ENCODE results near the gene ROR2. TPM values are rescaled to one million over a fixed set of nuclear protein-coding genes. Genes with fewer than 3 reads are reported as not detected.

ROR2 gene
- total and polyA plus RNA-seq, 2 experiments from 2014 or later = 8.1 to 18.8 TPM

DNA sequence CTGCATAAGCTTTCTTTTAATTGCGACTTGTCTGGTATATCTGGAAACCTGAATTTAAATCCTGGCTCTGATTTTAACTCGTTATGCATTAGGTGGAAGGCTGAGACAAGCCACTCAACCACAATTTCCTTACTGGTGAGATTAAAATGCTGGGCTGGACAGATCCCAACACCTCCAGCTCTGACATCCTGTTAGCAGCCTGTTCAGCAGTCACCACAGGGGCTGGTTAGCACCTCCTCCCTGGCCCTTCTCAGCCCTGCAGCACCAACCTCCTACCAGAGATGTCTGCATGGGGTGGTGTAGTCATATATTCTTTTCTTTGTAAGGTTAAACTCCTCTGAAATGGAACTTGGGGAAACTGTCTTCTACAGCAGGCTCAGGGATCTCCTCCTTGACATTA, 369.9 kb downstream of the ROR2 start:
- H3K27me3 Mint-ChIP-seq (ENCODE audit: insufficient read depth, low read depth, poor library complexity) = no peaks in the 10 kb centered on the region
- H3F3A ChIP-seq (replicated peaks; ENCODE audit: low read depth) = no peaks in the 10 kb centered on the region

More for the DNA sequence above, 369.9 kb downstream of the ROR2 start:
- no peak overlapping the region for H3K27ac Mint-ChIP-seq
- H3K9me3 Mint-ChIP-seq = no peaks in the 10 kb centered on the region
- no peak overlapping the region for H3K4me2 ChIP-seq
- no peak overlapping the region for H2AFZ ChIP-seq
- H4K20me1 ChIP-seq (replicated peaks; ENCODE audit: insufficient read depth) = no peaks in the 10 kb centered on the region
- H3K27me3 ChIP-seq (ENCODE audit: insufficient read depth) = no peaks in the 10 kb centered on the region
- H3K79me2 ChIP-seq (replicated peaks; ENCODE audit: insufficient read depth) = no peaks in the 10 kb centered on the region
- no peak overlapping the region for H3K27ac ChIP-seq (ENCODE audit: low read depth)
- peaks cover 27% of the 10 kb centered on the region; the same call in 2 of the 3 replicates for H3K4me1 Mint-ChIP-seq
- no peaks in the 10 kb centered on the region for H3K36me3 Mint-ChIP-seq (ENCODE audit: low read depth)
- peak; percentile 21 for DNase-seq (ENCODE audit: low spot score)
- H3K4me1 ChIP-seq (ENCODE audit: insufficient read depth) = peaks cover 3% of the 10 kb centered on the region; the same call in 1 of the 2 replicates
- H3K36me3 ChIP-seq (ENCODE audit: insufficient read depth) = no peaks in the 10 kb centered on the region
- H3K4me3 Mint-ChIP-seq = no peak overlapping the region
- no peaks in the 10 kb centered on the region for H3K9me2 ChIP-seq (ENCODE audit: insufficient read depth)
- ATAC-seq = peak; percentile 92
- no peak overlapping the region for H3K4me3 ChIP-seq
- TF ChIP-seq, protein P1, sequence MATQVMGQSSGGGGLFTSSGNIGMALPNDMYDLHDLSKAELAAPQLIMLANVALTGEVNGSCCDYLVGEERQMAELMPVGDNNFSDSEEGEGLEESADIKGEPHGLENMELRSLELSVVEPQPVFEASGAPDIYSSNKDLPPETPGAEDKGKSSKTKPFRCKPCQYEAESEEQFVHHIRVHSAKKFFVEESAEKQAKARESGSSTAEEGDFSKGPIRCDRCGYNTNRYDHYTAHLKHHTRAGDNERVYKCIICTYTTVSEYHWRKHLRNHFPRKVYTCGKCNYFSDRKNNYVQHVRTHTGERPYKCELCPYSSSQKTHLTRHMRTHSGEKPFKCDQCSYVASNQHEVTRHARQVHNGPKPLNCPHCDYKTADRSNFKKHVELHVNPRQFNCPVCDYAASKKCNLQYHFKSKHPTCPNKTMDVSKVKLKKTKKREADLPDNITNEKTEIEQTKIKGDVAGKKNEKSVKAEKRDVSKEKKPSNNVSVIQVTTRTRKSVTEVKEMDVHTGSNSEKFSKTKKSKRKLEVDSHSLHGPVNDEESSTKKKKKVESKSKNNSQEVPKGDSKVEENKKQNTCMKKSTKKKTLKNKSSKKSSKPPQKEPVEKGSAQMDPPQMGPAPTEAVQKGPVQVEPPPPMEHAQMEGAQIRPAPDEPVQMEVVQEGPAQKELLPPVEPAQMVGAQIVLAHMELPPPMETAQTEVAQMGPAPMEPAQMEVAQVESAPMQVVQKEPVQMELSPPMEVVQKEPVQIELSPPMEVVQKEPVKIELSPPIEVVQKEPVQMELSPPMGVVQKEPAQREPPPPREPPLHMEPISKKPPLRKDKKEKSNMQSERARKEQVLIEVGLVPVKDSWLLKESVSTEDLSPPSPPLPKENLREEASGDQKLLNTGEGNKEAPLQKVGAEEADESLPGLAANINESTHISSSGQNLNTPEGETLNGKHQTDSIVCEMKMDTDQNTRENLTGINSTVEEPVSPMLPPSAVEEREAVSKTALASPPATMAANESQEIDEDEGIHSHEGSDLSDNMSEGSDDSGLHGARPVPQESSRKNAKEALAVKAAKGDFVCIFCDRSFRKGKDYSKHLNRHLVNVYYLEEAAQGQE (IDR thresholded peaks at IDR 0.05; ENCODE audit: unreplicated experiment) = no peak
- TF ChIP-seq NANOG (IDR thresholded peaks at IDR 0.05; ENCODE audit: borderline replicate concordance) = no peak
- no peak for TF ChIP-seq ZNF331 (CRISPR knock-in tag; IDR thresholded peaks at IDR 0.05; ENCODE audit: low read depth)
- TF ChIP-seq, protein P2, sequence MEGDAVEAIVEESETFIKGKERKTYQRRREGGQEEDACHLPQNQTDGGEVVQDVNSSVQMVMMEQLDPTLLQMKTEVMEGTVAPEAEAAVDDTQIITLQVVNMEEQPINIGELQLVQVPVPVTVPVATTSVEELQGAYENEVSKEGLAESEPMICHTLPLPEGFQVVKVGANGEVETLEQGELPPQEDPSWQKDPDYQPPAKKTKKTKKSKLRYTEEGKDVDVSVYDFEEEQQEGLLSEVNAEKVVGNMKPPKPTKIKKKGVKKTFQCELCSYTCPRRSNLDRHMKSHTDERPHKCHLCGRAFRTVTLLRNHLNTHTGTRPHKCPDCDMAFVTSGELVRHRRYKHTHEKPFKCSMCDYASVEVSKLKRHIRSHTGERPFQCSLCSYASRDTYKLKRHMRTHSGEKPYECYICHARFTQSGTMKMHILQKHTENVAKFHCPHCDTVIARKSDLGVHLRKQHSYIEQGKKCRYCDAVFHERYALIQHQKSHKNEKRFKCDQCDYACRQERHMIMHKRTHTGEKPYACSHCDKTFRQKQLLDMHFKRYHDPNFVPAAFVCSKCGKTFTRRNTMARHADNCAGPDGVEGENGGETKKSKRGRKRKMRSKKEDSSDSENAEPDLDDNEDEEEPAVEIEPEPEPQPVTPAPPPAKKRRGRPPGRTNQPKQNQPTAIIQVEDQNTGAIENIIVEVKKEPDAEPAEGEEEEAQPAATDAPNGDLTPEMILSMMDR (conservative IDR thresholded peaks at IDR 0.05; ENCODE audit: low read depth in 2 of 2) = no peak
- no peak for TF ChIP-seq POLR2AphosphoS5 (IDR thresholded peaks at IDR 0.05; ENCODE audit: low read depth)
- no peak for TF ChIP-seq EZH2phosphoT487 (IDR thresholded peaks at IDR 0.05; ENCODE audit: unreplicated experiment)
- TF ChIP-seq, protein P3, sequence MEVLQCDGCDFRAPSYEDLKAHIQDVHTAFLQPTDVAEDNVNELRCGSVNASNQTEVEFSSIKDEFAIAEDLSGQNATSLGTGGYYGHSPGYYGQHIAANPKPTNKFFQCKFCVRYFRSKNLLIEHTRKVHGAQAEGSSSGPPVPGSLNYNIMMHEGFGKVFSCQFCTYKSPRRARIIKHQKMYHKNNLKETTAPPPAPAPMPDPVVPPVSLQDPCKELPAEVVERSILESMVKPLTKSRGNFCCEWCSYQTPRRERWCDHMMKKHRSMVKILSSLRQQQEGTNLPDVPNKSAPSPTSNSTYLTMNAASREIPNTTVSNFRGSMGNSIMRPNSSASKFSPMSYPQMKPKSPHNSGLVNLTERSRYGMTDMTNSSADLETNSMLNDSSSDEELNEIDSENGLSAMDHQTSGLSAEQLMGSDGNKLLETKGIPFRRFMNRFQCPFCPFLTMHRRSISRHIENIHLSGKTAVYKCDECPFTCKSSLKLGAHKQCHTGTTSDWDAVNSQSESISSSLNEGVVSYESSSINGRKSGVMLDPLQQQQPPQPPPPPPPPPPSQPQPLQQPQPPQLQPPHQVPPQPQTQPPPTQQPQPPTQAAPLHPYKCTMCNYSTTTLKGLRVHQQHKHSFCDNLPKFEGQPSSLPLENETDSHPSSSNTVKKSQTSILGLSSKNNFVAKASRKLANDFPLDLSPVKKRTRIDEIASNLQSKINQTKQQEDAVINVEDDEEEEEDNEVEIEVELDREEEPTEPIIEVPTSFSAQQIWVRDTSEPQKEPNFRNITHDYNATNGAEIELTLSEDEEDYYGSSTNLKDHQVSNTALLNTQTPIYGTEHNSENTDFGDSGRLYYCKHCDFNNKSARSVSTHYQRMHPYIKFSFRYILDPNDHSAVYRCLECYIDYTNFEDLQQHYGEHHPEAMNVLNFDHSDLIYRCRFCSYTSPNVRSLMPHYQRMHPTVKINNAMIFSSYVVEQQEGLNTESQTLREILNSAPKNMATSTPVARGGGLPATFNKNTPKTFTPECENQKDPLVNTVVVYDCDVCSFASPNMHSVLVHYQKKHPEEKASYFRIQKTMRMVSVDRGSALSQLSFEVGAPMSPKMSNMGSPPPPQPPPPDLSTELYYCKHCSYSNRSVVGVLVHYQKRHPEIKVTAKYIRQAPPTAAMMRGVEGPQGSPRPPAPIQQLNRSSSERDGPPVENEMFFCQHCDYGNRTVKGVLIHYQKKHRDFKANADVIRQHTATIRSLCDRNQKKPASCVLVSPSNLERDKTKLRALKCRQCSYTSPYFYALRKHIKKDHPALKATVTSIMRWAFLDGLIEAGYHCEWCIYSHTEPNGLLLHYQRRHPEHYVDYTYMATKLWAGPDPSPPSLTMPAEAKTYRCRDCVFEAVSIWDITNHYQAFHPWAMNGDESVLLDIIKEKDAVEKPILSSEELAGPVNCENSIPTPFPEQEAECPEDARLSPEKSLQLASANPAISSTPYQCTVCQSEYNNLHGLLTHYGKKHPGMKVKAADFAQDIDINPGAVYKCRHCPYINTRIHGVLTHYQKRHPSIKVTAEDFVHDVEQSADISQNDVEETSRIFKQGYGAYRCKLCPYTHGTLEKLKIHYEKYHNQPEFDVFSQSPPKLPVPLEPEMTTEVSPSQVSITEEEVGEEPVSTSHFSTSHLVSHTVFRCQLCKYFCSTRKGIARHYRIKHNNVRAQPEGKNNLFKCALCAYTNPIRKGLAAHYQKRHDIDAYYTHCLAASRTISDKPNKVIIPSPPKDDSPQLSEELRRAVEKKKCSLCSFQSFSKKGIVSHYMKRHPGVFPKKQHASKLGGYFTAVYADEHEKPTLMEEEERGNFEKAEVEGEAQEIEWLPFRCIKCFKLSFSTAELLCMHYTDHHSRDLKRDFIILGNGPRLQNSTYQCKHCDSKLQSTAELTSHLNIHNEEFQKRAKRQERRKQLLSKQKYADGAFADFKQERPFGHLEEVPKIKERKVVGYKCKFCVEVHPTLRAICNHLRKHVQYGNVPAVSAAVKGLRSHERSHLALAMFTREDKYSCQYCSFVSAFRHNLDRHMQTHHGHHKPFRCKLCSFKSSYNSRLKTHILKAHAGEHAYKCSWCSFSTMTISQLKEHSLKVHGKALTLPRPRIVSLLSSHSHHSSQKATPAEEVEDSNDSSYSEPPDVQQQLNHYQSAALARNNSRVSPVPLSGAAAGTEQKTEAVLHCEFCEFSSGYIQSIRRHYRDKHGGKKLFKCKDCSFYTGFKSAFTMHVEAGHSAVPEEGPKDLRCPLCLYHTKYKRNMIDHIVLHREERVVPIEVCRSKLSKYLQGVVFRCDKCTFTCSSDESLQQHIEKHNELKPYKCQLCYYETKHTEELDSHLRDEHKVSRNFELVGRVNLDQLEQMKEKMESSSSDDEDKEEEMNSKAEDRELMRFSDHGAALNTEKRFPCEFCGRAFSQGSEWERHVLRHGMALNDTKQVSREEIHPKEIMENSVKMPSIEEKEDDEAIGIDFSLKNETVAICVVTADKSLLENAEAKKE (CRISPR knock-in tag; IDR thresholded peaks at IDR 0.05) = no peak
- TF ChIP-seq, protein P4, sequence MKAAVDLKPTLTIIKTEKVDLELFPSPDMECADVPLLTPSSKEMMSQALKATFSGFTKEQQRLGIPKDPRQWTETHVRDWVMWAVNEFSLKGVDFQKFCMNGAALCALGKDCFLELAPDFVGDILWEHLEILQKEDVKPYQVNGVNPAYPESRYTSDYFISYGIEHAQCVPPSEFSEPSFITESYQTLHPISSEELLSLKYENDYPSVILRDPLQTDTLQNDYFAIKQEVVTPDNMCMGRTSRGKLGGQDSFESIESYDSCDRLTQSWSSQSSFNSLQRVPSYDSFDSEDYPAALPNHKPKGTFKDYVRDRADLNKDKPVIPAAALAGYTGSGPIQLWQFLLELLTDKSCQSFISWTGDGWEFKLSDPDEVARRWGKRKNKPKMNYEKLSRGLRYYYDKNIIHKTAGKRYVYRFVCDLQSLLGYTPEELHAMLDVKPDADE (IDR thresholded peaks at IDR 0.05) = no peak
- no peak for TF ChIP-seq ZNF114 (CRISPR knock-in tag; IDR thresholded peaks at IDR 0.05)
- TF ChIP-seq EZH2 (IDR thresholded peaks at IDR 0.05; ENCODE audit: low read depth, unreplicated experiment) = no peak
- TF ChIP-seq JUNB (IDR thresholded peaks at IDR 0.05; ENCODE audit: unreplicated experiment) = no peak
- TF ChIP-seq CREB1 (CRISPR knock-in tag; IDR thresholded peaks at IDR 0.05; ENCODE audit: low read depth) = no peak
- TF ChIP-seq STAT1 (IDR thresholded peaks at IDR 0.05; ENCODE audit: unreplicated experiment) = no peak

Measured in GM23338 (cell line).